Measurements from ENCODE around the gene PRKX. TPM values are rescaled to one million over a fixed set of nuclear protein-coding genes. Genes with fewer than 3 reads are reported as not detected.

The PRKX gene
- total and polyA plus RNA-seq, 2 of the 13 experiments (the other 11 are each of a cell fraction or from before 2014, with no cell fraction given) = 0.01 to 0.15 TPM

GRCh38 chrX:3713937-3714434, 537 bp upstream of the PRKX start (continued):
- TF ChIP-seq ZSCAN21 (CRISPR knock-in tag; IDR thresholded peaks at IDR 0.05; ENCODE audit: borderline replicate concordance) = no peak
- TF ChIP-seq GPN1 (CRISPR knock-in tag; IDR thresholded peaks at IDR 0.05; ENCODE audit: borderline replicate concordance) = no peak
- TF ChIP-seq POGZ (CRISPR knock-in tag; IDR thresholded peaks at IDR 0.05) = no peak
- no peak for TF ChIP-seq THRA (CRISPR knock-in tag; IDR thresholded peaks at IDR 0.05; ENCODE audit: borderline replicate concordance)
- TF ChIP-seq GATA4 (IDR thresholded peaks at IDR 0.05; ENCODE audit: borderline replicate concordance, low read depth) = no peak
- TF ChIP-seq HIVEP1 (CRISPR knock-in tag; IDR thresholded peaks at IDR 0.05) = no peak
- TF ChIP-seq TFDP1 (CRISPR knock-in tag; IDR thresholded peaks at IDR 0.05; ENCODE audit: borderline replicate concordance) = no peak
- no peak for TF ChIP-seq TOPORS (CRISPR knock-in tag; IDR thresholded peaks at IDR 0.05)

- H3K4me3 ChIP-seq (replicated peaks in 1 of 3; ENCODE audit: insufficient read depth in 1 of 3, low read depth in 2 of 3, low read length in 3 of 3) = no peak overlapping the region
- CTCF ChIA-PET (ENCODE audit: low intra/inter-chr PET ratio, low total read pairs) = no interaction called here
- no peaks in the 10 kb centered on the region for H3K36me3 ChIP-seq (replicated peaks in 1 of 2; ENCODE audit: control insufficient read depth in 1 of 2, insufficient read depth in 2 of 2, low read length in 2 of 2)
- intact Hi-C loops (cut with micrococcal nuclease; ENCODE audit: unreplicated experiment) = no loop called here
- ATAC-seq (no peak), DNase-seq (ENCODE audit: low spot score) (no peak), FAIRE-seq (no peak)
- POLR2A ChIA-PET = no interaction called here
- no TSS peak for BruUV-seq (replicated peaks)
- no peaks in the 10 kb centered on the region for H3K27me3 ChIP-seq (ENCODE audit: control insufficient read depth in 1 of 2, insufficient read depth in 2 of 2, low read length in 2 of 2)
- no peaks in the 10 kb centered on the region for H4K20me1 ChIP-seq (ENCODE audit: insufficient read depth, low read length)
- no peak overlapping the region for H3K4me2 ChIP-seq (ENCODE audit: low read depth, low read length)
- no peaks in the 10 kb centered on the region for H3K79me2 ChIP-seq (ENCODE audit: insufficient read depth, low read length)
- H3K9ac ChIP-seq (ENCODE audit: insufficient read depth, low read depth, low read length) = no peak overlapping the region
- in situ Hi-C loops (cut with HindIII; ENCODE audit: extremely low pct_ligation_motif_present, low pct_unique_long_range_greater_than_20kb) = no loop called here
- no peaks in the 10 kb centered on the region for H3K4me1 ChIP-seq (ENCODE audit: insufficient read depth, low read length)
- no CpG with 5 or more reads among the region's 38 CpGs for WGBS (ENCODE audit: low lambda C conversion rate)
- no peak overlapping the region for H3K27ac ChIP-seq (ENCODE audit: extremely low read length, insufficient read depth, low read length)
- no peaks in the 10 kb centered on the region for H3K9me3 ChIP-seq (ENCODE audit: low read length)
- no peak overlapping the region for H2AFZ ChIP-seq (ENCODE audit: low read length)
- TF ChIP-seq ZFYVE20 (CRISPR knock-in tag; IDR thresholded peaks at IDR 0.05; ENCODE audit: borderline replicate concordance, low read depth) (no peak), MTA3 (CRISPR knock-in tag; IDR thresholded peaks at IDR 0.05) (no peak), ZSCAN21 (CRISPR knock-in tag; IDR thresholded peaks at IDR 0.05; ENCODE audit: borderline replicate concordance) (no peak), E2F2 (CRISPR knock-in tag; IDR thresholded peaks at IDR 0.05; ENCODE audit: borderline replicate concordance) (no peak), ZNF792 (CRISPR knock-in tag; IDR thresholded peaks at IDR 0.05) (no peak), ZBTB1 (CRISPR knock-in tag; IDR thresholded peaks at IDR 0.05; ENCODE audit: borderline replicate concordance) (no peak), ZNF142 (CRISPR knock-in tag; IDR thresholded peaks at IDR 0.05) (no peak)
These were observed 602 bp downstream of the PRKX start for GRCh38 chrX:3712870-3713224.
